CD4-positive, alpha-beta memory T cell (primary cell): ENCODE data around the gene SOX6. TPM values are rescaled to one million over a fixed set of nuclear protein-coding genes. Genes with fewer than 3 reads are reported as not detected.

Source experiments
- CTCF ChIA-PET: fragments of 350-600 bp; sonication (Branson Sonifier 250); formaldehyde crosslinking; loops from one replicate; lab custom pipeline; 2021; ENCODE audit warnings: inconsistent platforms; ENCODE audit not compliant: partially characterized antibody; lab: Charles Lee
- POLR2A ChIA-PET: fragments of 350-600 bp; sonication (Branson Sonifier 250); formaldehyde crosslinking; loops from one replicate; lab custom pipeline; 2021; ENCODE audit not compliant: partially characterized antibody; lab: Charles Lee
- DNase-seq, 5 donors: peaks; one replicate each; pipeline versions ENCODE4 v3.0.0 to v3.0.0-alpha.2; 2020 to 2022; ENCODE audit warnings: mixed read lengths in 1 of 5
- H3K27ac ChIP-seq: one replicate; pipeline ENCODE4 v1.7.0; 2013; ENCODE audit warnings: low read depth, low read length
- H3K27me3 ChIP-seq: 2 replicates; pipeline ENCODE4 v1.7.0; 2013; ENCODE audit warnings: mild to moderate bottlenecking, low read length, moderate library complexity; ENCODE audit not compliant: insufficient read depth
- H3K36me3 ChIP-seq: 2 replicates; pipeline ENCODE4 v1.7.0; 2013; ENCODE audit warnings: mild to moderate bottlenecking, low read length, moderate library complexity; ENCODE audit not compliant: insufficient read depth
- H3K4me1 ChIP-seq: 2 replicates; pipeline ENCODE4 v1.7.0; 2013; ENCODE audit warnings: mild to moderate bottlenecking, low read length, moderate library complexity; ENCODE audit not compliant: insufficient read depth
- H3K4me3 ChIP-seq, 2 donors: one replicate each; pipeline ENCODE4 v1.7.0; 2013; ENCODE audit warnings: low read length in 2 of 2, mild to moderate bottlenecking in 1 of 2
- H3K9me3 ChIP-seq, 2 donors: one replicate each; pipeline ENCODE4 v1.7.0; 2013; ENCODE audit warnings: low read length in 2 of 2, control low read depth in 1 of 2; ENCODE audit not compliant: control insufficient read depth in 1 of 2
- H3K27ac Mint-ChIP-seq, 7 donors: one replicate each; pipeline ENCODE4 v1.8.0; 2020 to 2021; ENCODE audit warnings: mixed read lengths in 7 of 7, mild to moderate bottlenecking in 6 of 7, inconsistent platforms in 3 of 7, moderate library complexity in 3 of 7
- H3K27me3 Mint-ChIP-seq, 2 donors: one replicate each; pipeline ENCODE4 v1.8.0; 2020 to 2021; ENCODE audit warnings: mixed read lengths in 2 of 2
- H3K36me3 Mint-ChIP-seq, 2 donors: one replicate each; pipeline ENCODE4 v1.8.0; 2020 to 2021; ENCODE audit warnings: mixed read lengths in 2 of 2, inconsistent platforms in 1 of 2, mild to moderate bottlenecking in 1 of 2
- H3K4me1 Mint-ChIP-seq, 4 donors: one replicate each; pipeline ENCODE4 v1.8.0; 2020 to 2021; ENCODE audit warnings: mixed read lengths in 4 of 4, mild to moderate bottlenecking in 1 of 4
- H3K4me3 Mint-ChIP-seq, 8 donors: one replicate each; pipeline ENCODE4 v1.8.0; 2020 to 2021; ENCODE audit warnings: mixed read lengths in 8 of 8, mild to moderate bottlenecking in 7 of 8, moderate library complexity in 6 of 8, inconsistent platforms in 3 of 8
- H3K9me3 Mint-ChIP-seq, 8 donors: one replicate each; pipeline ENCODE4 v1.8.0; 2020 to 2021; ENCODE audit warnings: mixed read lengths in 8 of 8, mild to moderate bottlenecking in 5 of 8, inconsistent platforms in 3 of 8, moderate library complexity in 1 of 8
- intact Hi-C: fragments of 100-400 bp; cut with micrococcal nuclease; formaldehyde crosslinking; loops from one replicate; pipeline ENCODE4 v1.15.1; 2023
- polyA plus RNA-seq, 2 donors: library from polyadenylated mRNA; unstranded; fragments of 300-500 nt; fragmentation: Illumina TruSeq; gene quantifications; one replicate each; pipeline ENCODE4 v1.2.3, GENCODE V29; 2021
- total RNA-seq, 2 experiments: library from RNA; stranded (reverse); gene quantifications; one replicate each; pipeline ENCODE4 v1.2.3, GENCODE V29; 2021

SOX6 gene
- total and polyA plus RNA-seq, 4 experiments from 2014 or later = not detected

DNA sequence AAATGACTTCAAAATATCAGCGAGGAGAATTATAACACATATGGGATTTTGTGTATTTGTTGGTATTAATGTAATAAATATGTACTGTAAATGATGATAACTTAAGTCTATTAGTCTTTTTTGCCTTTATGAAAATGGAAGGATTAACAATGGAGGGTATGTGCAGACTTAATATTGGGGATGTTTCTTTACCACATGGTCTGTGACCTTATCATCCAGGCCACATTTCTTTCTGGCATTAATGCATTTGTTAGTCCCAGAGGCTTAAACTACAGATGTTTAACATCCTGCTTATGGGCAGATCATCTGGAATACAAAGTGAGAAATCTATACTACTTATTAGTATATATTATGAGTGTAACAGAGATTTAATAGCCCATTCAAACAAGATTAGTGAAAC, 64.6 kb downstream of the SOX6 start:
- Histone ChIP-seq H3K27me3 (no peaks in the 10 kb centered on the region), H3K9me3 (no peaks in the 10 kb centered on the region), H3K4me3 (no peak overlapping the region), H3K4me1 (no peaks in the 10 kb centered on the region), H3K27ac (no peak overlapping the region), H3K36me3 (no peaks in the 10 kb centered on the region)
- CTCF ChIA-PET = no interaction called here
- no peaks in the 10 kb centered on the region for H3K4me1 Mint-ChIP-seq
- peaks cover 0 to 13% (median 9%) of the 10 kb centered on the region in 8 donors for H3K9me3 Mint-ChIP-seq
- no peak overlapping the region for H3K27ac Mint-ChIP-seq
- H3K4me3 Mint-ChIP-seq = no peak overlapping the region
- intact Hi-C loops = no loop called here
- POLR2A ChIA-PET = no interaction called here
- H3K27me3 Mint-ChIP-seq = no peaks in the 10 kb centered on the region
- H3K36me3 Mint-ChIP-seq = no peaks in the 10 kb centered on the region
- no peak for DNase-seq

DNA sequence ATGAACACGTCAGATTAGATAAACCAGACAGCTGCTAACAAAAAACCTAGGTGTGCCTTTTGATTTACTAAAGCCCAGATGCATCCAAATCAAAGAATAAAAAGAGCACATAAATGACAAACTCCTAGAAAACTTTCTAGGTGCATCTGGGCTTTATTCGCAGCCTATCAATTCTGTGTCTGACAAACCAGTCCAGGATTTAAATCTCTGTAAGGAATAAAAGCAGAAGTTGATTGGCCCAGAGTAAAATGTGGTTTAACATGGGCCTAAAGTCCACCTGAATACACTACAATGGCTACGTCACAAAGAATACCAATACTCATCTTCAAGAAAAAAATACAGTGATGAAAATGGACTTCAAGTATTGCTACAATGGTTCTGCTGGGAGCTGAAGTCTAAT, 66.8 kb downstream of the SOX6 start:
- no peaks in the 10 kb centered on the region for H3K9me3 ChIP-seq
- H3K27me3 ChIP-seq = no peaks in the 10 kb centered on the region
- no peaks in the 10 kb centered on the region for H3K27me3 Mint-ChIP-seq
- DNase-seq = no peak
- intact Hi-C loops = no loop called here
- H3K9me3 Mint-ChIP-seq = peaks cover 0 to 13% (median 5%) of the 10 kb centered on the region in 8 donors
- CTCF ChIA-PET = no interaction called here
- no peak overlapping the region for H3K27ac Mint-ChIP-seq
- H3K36me3 Mint-ChIP-seq = no peaks in the 10 kb centered on the region
- no peaks in the 10 kb centered on the region for H3K36me3 ChIP-seq
- no peaks in the 10 kb centered on the region for H3K4me1 Mint-ChIP-seq
- H3K4me3 Mint-ChIP-seq = no peak overlapping the region
- H3K4me3 ChIP-seq = no peak overlapping the region
- POLR2A ChIA-PET = no interaction called here
- H3K4me1 ChIP-seq = no peaks in the 10 kb centered on the region
- H3K27ac ChIP-seq = no peak overlapping the region

DNA sequence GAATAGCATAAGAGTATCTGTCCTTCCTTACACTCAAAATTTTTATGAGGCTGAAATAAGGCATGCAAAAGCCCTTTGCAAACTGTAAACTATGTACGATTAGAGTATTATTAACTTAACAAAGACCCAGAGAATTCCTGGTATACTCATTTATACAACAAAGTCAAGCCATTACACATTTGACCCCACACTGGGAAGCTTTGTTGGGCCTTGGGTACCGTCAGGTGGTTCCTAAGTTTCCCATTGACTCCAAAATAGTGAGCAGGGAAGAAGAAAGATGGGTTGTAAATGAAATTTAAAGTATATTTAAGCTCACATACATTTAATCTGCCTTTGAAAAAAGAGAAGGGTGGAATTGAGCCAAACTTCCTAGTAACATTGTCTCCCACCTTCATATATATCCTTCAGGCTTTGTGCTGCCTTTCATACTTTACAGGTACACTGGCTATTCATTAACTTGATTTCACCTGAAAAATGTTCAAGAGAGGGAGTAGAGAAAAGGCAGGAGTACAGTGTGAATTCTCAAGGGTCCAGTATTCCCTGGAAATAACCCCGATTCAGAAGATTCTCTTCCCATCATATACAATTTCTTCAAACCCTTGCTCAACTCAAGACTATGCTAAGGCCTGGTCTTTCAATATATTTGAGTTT, 68.6 kb downstream of the SOX6 start:
- Mint-ChIP-seq H3K9me3 (peaks cover 0 to 8% (median 5%) of the 10 kb centered on the region in 8 donors), H3K36me3 (no peaks in the 10 kb centered on the region), H3K4me3 (no peak overlapping the region), H3K27me3 (no peaks in the 10 kb centered on the region), H3K27ac (no peak overlapping the region), H3K4me1 (no peaks in the 10 kb centered on the region)
- Histone ChIP-seq H3K27me3 (no peaks in the 10 kb centered on the region), H3K36me3 (no peaks in the 10 kb centered on the region), H3K4me3 (no peak overlapping the region), H3K4me1 (no peaks in the 10 kb centered on the region), H3K27ac (no peak overlapping the region), H3K9me3 (no peaks in the 10 kb centered on the region)
- POLR2A ChIA-PET = no interaction called here
- DNase-seq = no peak
- CTCF ChIA-PET = no interaction called here
- intact Hi-C loops = no loop called here

DNA sequence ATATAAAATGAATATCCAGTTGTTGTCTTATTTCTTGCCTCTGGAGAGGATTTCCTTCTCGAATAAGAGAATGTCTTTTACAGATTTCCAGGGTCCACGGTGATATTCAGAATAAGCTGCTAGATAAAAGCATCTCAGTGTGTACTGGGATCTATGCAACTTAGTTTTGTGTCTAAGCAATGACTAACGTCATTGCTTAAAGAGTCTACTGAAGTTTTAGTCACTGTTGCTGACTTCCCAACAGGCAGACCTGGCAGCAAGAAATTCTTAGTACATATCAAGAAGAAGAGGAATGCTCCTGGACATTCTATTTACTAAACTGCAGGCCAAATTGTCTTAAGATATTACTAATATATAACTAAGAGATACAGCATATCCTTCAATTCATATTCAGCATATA, 70.3 kb downstream of the SOX6 start:
- Histone ChIP-seq H3K27me3 (no peaks in the 10 kb centered on the region), H3K4me1 (no peaks in the 10 kb centered on the region), H3K36me3 (no peaks in the 10 kb centered on the region), H3K4me3 (no peak overlapping the region), H3K9me3 (no peaks in the 10 kb centered on the region), H3K27ac (no peak overlapping the region)
- H3K4me3 Mint-ChIP-seq = no peak overlapping the region
- intact Hi-C loops = no loop called here
- CTCF ChIA-PET = no interaction called here
- H3K4me1 Mint-ChIP-seq = no peaks in the 10 kb centered on the region
- no peak for DNase-seq
- peaks cover 0 to 8% (median 5%) of the 10 kb centered on the region in 8 donors for H3K9me3 Mint-ChIP-seq
- H3K27ac Mint-ChIP-seq = no peak overlapping the region
- POLR2A ChIA-PET = no interaction called here
- no peaks in the 10 kb centered on the region for H3K27me3 Mint-ChIP-seq
- no peaks in the 10 kb centered on the region for H3K36me3 Mint-ChIP-seq

DNA sequence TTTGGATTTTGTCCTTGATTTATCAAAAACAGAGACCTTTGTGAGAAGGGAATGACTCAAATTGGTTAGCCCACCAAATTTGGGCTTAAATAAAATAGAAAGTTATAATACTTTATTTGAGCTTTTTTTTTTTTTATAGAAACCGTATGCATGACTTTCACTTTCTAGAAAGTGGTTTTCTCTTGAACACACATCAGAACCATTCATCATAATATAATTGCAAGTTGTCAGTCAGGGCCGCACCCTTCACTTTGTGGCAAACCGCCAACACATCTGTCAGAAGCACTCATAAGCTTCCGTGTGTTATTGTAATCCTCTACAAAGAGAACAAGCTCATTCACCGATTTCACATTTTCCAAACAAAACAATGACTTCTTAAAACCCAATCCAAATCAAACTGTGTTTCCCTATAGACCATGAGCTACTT, 76.1 kb downstream of the SOX6 start:
- no peaks in the 10 kb centered on the region for H3K4me1 Mint-ChIP-seq
- no peak overlapping the region for H3K27ac Mint-ChIP-seq
- Histone ChIP-seq H3K27ac (no peak overlapping the region), H3K9me3 (no peaks in the 10 kb centered on the region), H3K4me3 (no peak overlapping the region), H3K27me3 (no peaks in the 10 kb centered on the region), H3K4me1 (no peaks in the 10 kb centered on the region), H3K36me3 (no peaks in the 10 kb centered on the region)
- intact Hi-C loops = no loop called here
- no peak overlapping the region for H3K4me3 Mint-ChIP-seq
- no peaks in the 10 kb centered on the region for H3K36me3 Mint-ChIP-seq
- ChIA-PET POLR2A (no interaction called here), CTCF (no interaction called here)
- peaks cover 0 to 3% (median 0%) of the 10 kb centered on the region in 8 donors for H3K9me3 Mint-ChIP-seq
- DNase-seq = no peak
- no peaks in the 10 kb centered on the region for H3K27me3 Mint-ChIP-seq

DNA sequence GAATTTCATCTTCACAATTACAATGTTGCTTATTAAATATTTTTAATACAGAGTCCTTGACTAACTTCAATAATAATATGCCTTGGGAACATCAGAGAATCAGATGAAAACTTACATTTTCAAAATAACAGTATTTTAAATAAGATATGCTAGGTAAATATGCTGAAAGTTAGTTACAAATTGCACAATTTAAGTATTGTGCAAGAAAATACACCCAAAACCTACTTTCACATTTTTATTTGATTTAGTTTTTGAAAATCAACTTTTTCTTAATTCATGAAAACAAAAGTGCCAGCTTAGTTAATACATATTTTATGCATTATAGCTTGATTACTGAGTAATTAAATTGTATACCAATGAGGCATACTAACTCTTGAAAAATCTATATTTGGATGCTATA, 76.8 kb downstream of the SOX6 start:
- H3K4me3 Mint-ChIP-seq = no peak overlapping the region
- no peak for DNase-seq
- ChIA-PET POLR2A (no interaction called here), CTCF (no interaction called here)
- no peak overlapping the region for H3K27ac ChIP-seq
- H3K27ac Mint-ChIP-seq = no peak overlapping the region
- H3K36me3 ChIP-seq = no peaks in the 10 kb centered on the region
- no peak overlapping the region for H3K4me3 ChIP-seq
- no peaks in the 10 kb centered on the region for H3K27me3 ChIP-seq
- no peaks in the 10 kb centered on the region for H3K36me3 Mint-ChIP-seq
- H3K4me1 Mint-ChIP-seq = no peaks in the 10 kb centered on the region
- H3K9me3 ChIP-seq = no peaks in the 10 kb centered on the region
- no peaks in the 10 kb centered on the region for H3K4me1 ChIP-seq
- intact Hi-C loops = no loop called here
- H3K27me3 Mint-ChIP-seq = no peaks in the 10 kb centered on the region
- peaks cover 0 to 3% (median 0%) of the 10 kb centered on the region in 8 donors for H3K9me3 Mint-ChIP-seq

DNA sequence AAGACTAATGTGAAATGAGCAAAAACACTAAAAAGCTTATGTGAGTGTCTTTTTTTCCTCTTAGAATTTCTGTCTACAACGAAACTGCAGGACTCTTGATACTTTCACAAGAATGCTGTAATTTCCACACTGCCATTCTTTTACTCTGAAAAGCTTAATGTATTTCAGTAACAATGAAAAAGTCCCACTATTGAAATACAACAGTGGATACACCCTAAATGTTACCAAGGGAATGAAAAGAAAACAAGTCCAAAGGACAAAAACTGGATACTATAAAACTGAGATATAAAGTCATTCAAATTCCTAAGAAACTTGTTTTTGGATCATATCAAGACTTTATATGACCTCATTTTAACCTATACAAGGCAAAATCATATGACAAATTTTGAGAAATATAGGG, 77.4 kb downstream of the SOX6 start:
- intact Hi-C loops = no loop called here
- CTCF ChIA-PET = no interaction called here
- H3K9me3 Mint-ChIP-seq = peaks cover 0 to 3% (median 0%) of the 10 kb centered on the region in 8 donors
- no peak overlapping the region for H3K4me3 ChIP-seq
- no peak for DNase-seq
- no peak overlapping the region for H3K4me3 Mint-ChIP-seq
- no peak overlapping the region for H3K27ac Mint-ChIP-seq
- H3K27me3 Mint-ChIP-seq = no peaks in the 10 kb centered on the region
- no peaks in the 10 kb centered on the region for H3K36me3 ChIP-seq
- no peaks in the 10 kb centered on the region for H3K36me3 Mint-ChIP-seq
- no peaks in the 10 kb centered on the region for H3K9me3 ChIP-seq
- no peaks in the 10 kb centered on the region for H3K4me1 Mint-ChIP-seq
- no peak overlapping the region for H3K27ac ChIP-seq
- no peaks in the 10 kb centered on the region for H3K4me1 ChIP-seq
- no peaks in the 10 kb centered on the region for H3K27me3 ChIP-seq
- POLR2A ChIA-PET = no interaction called here

DNA sequence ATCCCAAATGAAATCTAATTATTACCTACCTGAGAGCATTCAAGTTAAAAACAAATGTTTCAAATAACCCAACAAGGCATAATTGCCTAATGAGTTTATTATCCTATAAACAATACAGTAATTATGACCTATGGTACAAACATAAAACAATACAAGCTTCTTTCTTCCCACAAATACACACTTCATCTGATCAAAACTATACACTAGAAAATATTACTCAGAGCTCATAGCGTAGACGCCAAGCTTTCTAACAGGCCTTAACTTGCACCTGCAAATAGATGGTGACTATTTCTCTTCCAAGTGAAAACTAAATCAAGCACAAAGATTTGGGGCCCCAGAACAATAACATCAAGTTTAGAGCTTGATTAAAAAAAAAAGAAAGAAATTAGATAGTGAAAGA, 78.1 kb downstream of the SOX6 start:
- ChIA-PET POLR2A (no interaction called here), CTCF (no interaction called here)
- no peaks in the 10 kb centered on the region for H3K27me3 ChIP-seq

More for the DNA sequence above, 78.1 kb downstream of the SOX6 start:
- Histone ChIP-seq H3K27ac (no peak overlapping the region), H3K9me3 (no peaks in the 10 kb centered on the region), H3K4me3 (no peak overlapping the region), H3K36me3 (no peaks in the 10 kb centered on the region), H3K4me1 (no peaks in the 10 kb centered on the region)
- H3K36me3 Mint-ChIP-seq = no peaks in the 10 kb centered on the region
- no peaks in the 10 kb centered on the region for H3K27me3 Mint-ChIP-seq
- peaks cover 0 to 5% (median 0%) of the 10 kb centered on the region in 8 donors for H3K9me3 Mint-ChIP-seq
- H3K4me1 Mint-ChIP-seq = no peaks in the 10 kb centered on the region
- H3K27ac Mint-ChIP-seq = no peak overlapping the region
- no peak for DNase-seq
- H3K4me3 Mint-ChIP-seq = no peak overlapping the region
- intact Hi-C loops = no loop called here
